ENCODE data around the gene DNAH17. TPM values are rescaled to one million over a fixed set of nuclear protein-coding genes. Genes with fewer than 3 reads are reported as not detected.

Gene DNAH17
- total RNA-seq, 1 experiment from 2014 or later, result 0.69 TPM

DNA sequence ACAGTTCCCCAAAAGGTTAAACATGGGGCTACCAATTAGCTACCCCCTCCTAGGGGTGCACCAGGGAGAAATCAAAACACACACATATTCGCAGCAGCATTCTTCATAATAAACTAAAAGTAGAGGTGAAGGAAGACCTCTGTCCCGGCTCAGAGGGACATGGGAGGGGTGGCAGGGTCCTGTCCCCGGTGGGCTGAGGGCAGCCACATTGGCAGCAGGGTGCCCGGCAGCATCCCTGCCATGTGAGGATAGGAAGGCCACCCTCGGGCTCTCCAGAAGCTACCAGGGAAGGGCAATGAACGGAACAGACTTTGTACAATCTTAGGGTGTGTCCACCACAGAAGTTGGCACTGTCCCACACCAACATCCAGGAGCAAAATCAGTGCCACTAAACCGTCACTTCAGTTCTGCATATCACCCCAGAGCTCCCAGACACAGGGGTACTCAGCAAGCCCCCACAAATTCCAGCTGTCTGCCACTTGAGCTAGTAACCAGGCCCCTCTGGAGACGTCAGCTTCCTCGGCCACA lies 3.1 kb upstream of the DNAH17 start:
- no peak overlapping the region for H3K27ac ChIP-seq (ENCODE audit: low read depth, low read length)
- 0 out of 4 replicates have a peak, but pooled peaks cover 0 to 3% of the 10 kb centered on the region in 2 experiments for H3K4me1 ChIP-seq (ENCODE audit: control insufficient read depth in 1 of 2, insufficient read depth in 2 of 2, low read length in 2 of 2)
- ChIA-PET POLR2A (no interaction called here), RAD21 (ENCODE audit: low non-redundant PET in 1 of 2, low total read pairs in 2 of 2, uncharacterized antibody in 2 of 2, unreplicated experiment in 2 of 2) (no interaction called here), CTCF (no interaction called here)
- no peak overlapping the region for H3K4me2 ChIP-seq (ENCODE audit: low read length)
- ATAC-seq, result no peak
- no peak overlapping the region for H3K9ac ChIP-seq (ENCODE audit: low read length)
- H2AFZ ChIP-seq (ENCODE audit: low read depth, low read length, poor library complexity, severe bottlenecking), result no peak overlapping the region
- no peaks in the 10 kb centered on the region for H3K79me2 ChIP-seq (ENCODE audit: insufficient read depth, low read length)
- no peaks in the 10 kb centered on the region for H3K36me3 ChIP-seq (ENCODE audit: control insufficient read depth in 1 of 2, insufficient read depth in 2 of 2, low read length in 2 of 2)
- no TSS peak for BruUV-seq (replicated peaks)
- no peak for TF ChIP-seq YY1 (IDR thresholded peaks at IDR 0.05; ENCODE audit: extremely low read depth, insufficient replicate concordance, low read depth, low read length)
- no peak for TF ChIP-seq EZH2phosphoT487 (IDR thresholded peaks at IDR 0.05; ENCODE audit: borderline replicate concordance)
- TF ChIP-seq EGR1 (IDR thresholded peaks at IDR 0.05; ENCODE audit: low read depth), result no peak
- TF ChIP-seq FOSL1 (IDR thresholded peaks at IDR 0.05; ENCODE audit: low read depth), result no peak
- TF ChIP-seq, protein P1, sequence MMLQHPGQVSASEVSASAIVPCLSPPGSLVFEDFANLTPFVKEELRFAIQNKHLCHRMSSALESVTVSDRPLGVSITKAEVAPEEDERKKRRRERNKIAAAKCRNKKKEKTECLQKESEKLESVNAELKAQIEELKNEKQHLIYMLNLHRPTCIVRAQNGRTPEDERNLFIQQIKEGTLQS (IDR thresholded peaks at IDR 0.05), result no peak
- TF ChIP-seq SRF (IDR thresholded peaks at IDR 0.05; ENCODE audit: low read depth), result no peak
- TF ChIP-seq, protein P2, sequence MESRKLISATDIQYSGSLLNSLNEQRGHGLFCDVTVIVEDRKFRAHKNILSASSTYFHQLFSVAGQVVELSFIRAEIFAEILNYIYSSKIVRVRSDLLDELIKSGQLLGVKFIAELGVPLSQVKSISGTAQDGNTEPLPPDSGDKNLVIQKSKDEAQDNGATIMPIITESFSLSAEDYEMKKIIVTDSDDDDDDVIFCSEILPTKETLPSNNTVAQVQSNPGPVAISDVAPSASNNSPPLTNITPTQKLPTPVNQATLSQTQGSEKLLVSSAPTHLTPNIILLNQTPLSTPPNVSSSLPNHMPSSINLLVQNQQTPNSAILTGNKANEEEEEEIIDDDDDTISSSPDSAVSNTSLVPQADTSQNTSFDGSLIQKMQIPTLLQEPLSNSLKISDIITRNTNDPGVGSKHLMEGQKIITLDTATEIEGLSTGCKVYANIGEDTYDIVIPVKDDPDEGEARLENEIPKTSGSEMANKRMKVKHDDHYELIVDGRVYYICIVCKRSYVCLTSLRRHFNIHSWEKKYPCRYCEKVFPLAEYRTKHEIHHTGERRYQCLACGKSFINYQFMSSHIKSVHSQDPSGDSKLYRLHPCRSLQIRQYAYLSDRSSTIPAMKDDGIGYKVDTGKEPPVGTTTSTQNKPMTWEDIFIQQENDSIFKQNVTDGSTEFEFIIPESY (IDR thresholded peaks at IDR 0.05; ENCODE audit: extremely low read depth, insufficient replicate concordance, low read length), result no peak
- no peak for TF ChIP-seq SIN3A (IDR thresholded peaks at IDR 0.05; ENCODE audit: low read depth)
- TF ChIP-seq POLR2AphosphoS5 (IDR thresholded peaks at IDR 0.05; ENCODE audit: low read depth, low read length), result no peak
- no peak for TF ChIP-seq JUND (IDR thresholded peaks at IDR 0.05)
- no peak for TF ChIP-seq ELF1 (IDR thresholded peaks at IDR 0.05; ENCODE audit: borderline replicate concordance, low read depth)
- TF ChIP-seq, protein P3, sequence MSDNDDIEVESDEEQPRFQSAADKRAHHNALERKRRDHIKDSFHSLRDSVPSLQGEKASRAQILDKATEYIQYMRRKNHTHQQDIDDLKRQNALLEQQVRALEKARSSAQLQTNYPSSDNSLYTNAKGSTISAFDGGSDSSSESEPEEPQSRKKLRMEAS (IDR thresholded peaks at IDR 0.05), result no peak
- no peak for TF ChIP-seq RAD21 (IDR thresholded peaks at IDR 0.05; ENCODE audit: low read depth)
- TF ChIP-seq EZH2 (IDR thresholded peaks at IDR 0.05), result no peak
- TF ChIP-seq POLR2A (IDR thresholded peaks at IDR 0.05; ENCODE audit: borderline replicate concordance, extremely low read depth, insufficient read depth, insufficient read length), result no peak
- no peak for TF ChIP-seq ZFX (IDR thresholded peaks at IDR 0.05)
- TF ChIP-seq, protein P4, sequence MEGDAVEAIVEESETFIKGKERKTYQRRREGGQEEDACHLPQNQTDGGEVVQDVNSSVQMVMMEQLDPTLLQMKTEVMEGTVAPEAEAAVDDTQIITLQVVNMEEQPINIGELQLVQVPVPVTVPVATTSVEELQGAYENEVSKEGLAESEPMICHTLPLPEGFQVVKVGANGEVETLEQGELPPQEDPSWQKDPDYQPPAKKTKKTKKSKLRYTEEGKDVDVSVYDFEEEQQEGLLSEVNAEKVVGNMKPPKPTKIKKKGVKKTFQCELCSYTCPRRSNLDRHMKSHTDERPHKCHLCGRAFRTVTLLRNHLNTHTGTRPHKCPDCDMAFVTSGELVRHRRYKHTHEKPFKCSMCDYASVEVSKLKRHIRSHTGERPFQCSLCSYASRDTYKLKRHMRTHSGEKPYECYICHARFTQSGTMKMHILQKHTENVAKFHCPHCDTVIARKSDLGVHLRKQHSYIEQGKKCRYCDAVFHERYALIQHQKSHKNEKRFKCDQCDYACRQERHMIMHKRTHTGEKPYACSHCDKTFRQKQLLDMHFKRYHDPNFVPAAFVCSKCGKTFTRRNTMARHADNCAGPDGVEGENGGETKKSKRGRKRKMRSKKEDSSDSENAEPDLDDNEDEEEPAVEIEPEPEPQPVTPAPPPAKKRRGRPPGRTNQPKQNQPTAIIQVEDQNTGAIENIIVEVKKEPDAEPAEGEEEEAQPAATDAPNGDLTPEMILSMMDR (IDR thresholded peaks at IDR 0.05 in 2 of 3, conservative IDR thresholded peaks at IDR 0.05 in 1 of 3; ENCODE audit: borderline replicate concordance in 1 of 3, insufficient read depth in 1 of 3, low read depth in 2 of 3, low read length in 2 of 3), result no peak
- no peak for TF ChIP-seq TCF7L2 (IDR thresholded peaks at IDR 0.05; ENCODE audit: borderline replicate concordance, extremely low read depth, insufficient read depth, insufficient read length)
- TF ChIP-seq ZNF274 (IDR thresholded peaks at IDR 0.05; ENCODE audit: low read depth, low read length), result no peak
- H3K27me3 ChIP-seq (ENCODE audit: insufficient read depth, low read length), result no peaks in the 10 kb centered on the region
- no peak for DNase-seq (ENCODE audit: low read depth, low spot score)
- no peaks in the 10 kb centered on the region for H4K20me1 ChIP-seq (ENCODE audit: insufficient read depth)
- intact Hi-C loops (cut with micrococcal nuclease), result no loop called here
- H3K9me2 ChIP-seq (ENCODE audit: insufficient read depth), result no peaks in the 10 kb centered on the region
- no peaks in the 10 kb centered on the region for H3K9me3 ChIP-seq (ENCODE audit: control insufficient read depth in 1 of 2, insufficient read depth in 1 of 2, low read depth in 1 of 2, low read length in 2 of 2)
- H3K4me3 ChIP-seq (replicated peaks in 1 of 2; ENCODE audit: low read depth in 1 of 2, low read length in 2 of 2), result no peak overlapping the region

All from HCT116 (cell line).